CD8-positive, alpha-beta memory T cell (primary cell): Measurements from ENCODE around the gene ZNF469. TPM values are rescaled to one million over a fixed set of nuclear protein-coding genes. Genes with fewer than 3 reads are reported as not detected.
"Not testable (repeated sequence)": the region's sequence is repeated elsewhere in the genome, so short reads cannot be mapped to it uniquely, and the experiment has no call there.

Source experiments
- CTCF ChIA-PET: fragments of 350-600 bp; sonication (Branson Sonifier 250); formaldehyde crosslinking; loops from one replicate; lab custom pipeline; 2021; ENCODE audit warnings: antibody characterized with exemption; lab: Charles Lee
- POLR2A ChIA-PET: fragments of 350-600 bp; sonication (Branson Sonifier 250); formaldehyde crosslinking; loops from one replicate; lab custom pipeline; 2021; ENCODE audit warnings: antibody characterized with exemption; lab: Charles Lee
- DNase-seq, 5 donors: peaks; one replicate each; pipeline versions ENCODE4 v3.0.0 to v3.0.0-alpha.2; 2020 to 2022; ENCODE audit warnings: mixed read lengths in 1 of 5
- H3K27ac ChIP-seq: one replicate; pipeline ENCODE4 v1.7.0; 2013; ENCODE audit warnings: low read depth, mild to moderate bottlenecking, low read length, moderate library complexity
- H3K27me3 ChIP-seq: 2 replicates; pipeline ENCODE4 v1.7.0; 2013; ENCODE audit warnings: low read length, mild to moderate bottlenecking; ENCODE audit not compliant: insufficient read depth, poor library complexity, severe bottlenecking
- H3K36me3 ChIP-seq: 2 replicates; pipeline ENCODE4 v1.7.0; 2013; ENCODE audit warnings: mild to moderate bottlenecking, low read length, moderate library complexity; ENCODE audit not compliant: insufficient read depth
- H3K4me1 ChIP-seq: 2 replicates; pipeline ENCODE4 v1.7.0; 2013; ENCODE audit warnings: mild to moderate bottlenecking, low read length, moderate library complexity; ENCODE audit not compliant: insufficient read depth
- H3K4me3 ChIP-seq: 2 replicates; pipeline ENCODE4 v1.7.0; 2013; ENCODE audit warnings: mild to moderate bottlenecking, low read length
- H3K9me3 ChIP-seq: 2 replicates; pipeline ENCODE4 v1.7.0; 2013; ENCODE audit warnings: mild to moderate bottlenecking, low read length
- H3K27ac Mint-ChIP-seq, 8 donors: one replicate each; pipeline ENCODE4 v1.8.0; 2020 to 2021; ENCODE audit warnings: mixed read lengths in 8 of 8, mild to moderate bottlenecking in 6 of 8, inconsistent platforms in 3 of 8, moderate library complexity in 3 of 8
- H3K27me3 Mint-ChIP-seq, 2 donors: one replicate each; pipeline ENCODE4 v1.8.0; 2020 to 2021; ENCODE audit warnings: mixed read lengths in 2 of 2, mild to moderate bottlenecking in 1 of 2, moderate library complexity in 1 of 2
- H3K36me3 Mint-ChIP-seq, 3 donors: one replicate each; pipeline ENCODE4 v1.8.0; 2020 to 2021; ENCODE audit warnings: mixed read lengths in 3 of 3, inconsistent platforms in 1 of 3, mild to moderate bottlenecking in 1 of 3
- H3K4me1 Mint-ChIP-seq, 3 donors: one replicate each; pipeline ENCODE4 v1.8.0; 2020 to 2021; ENCODE audit warnings: mixed read lengths in 3 of 3, inconsistent platforms in 1 of 3, mild to moderate bottlenecking in 1 of 3
- H3K4me3 Mint-ChIP-seq, 7 donors: one replicate each; pipeline ENCODE4 v1.8.0; 2020 to 2021; ENCODE audit warnings: mixed read lengths in 7 of 7, mild to moderate bottlenecking in 6 of 7, moderate library complexity in 4 of 7, inconsistent platforms in 2 of 7
- H3K9me3 Mint-ChIP-seq, 5 donors: one replicate each; pipeline ENCODE4 v1.8.0; 2020 to 2022; ENCODE audit warnings: mixed read lengths in 5 of 5, mild to moderate bottlenecking in 3 of 5, moderate library complexity in 2 of 5, inconsistent platforms in 1 of 5
- polyA plus RNA-seq: library from polyadenylated mRNA; unstranded; fragments of 300-500 nt; fragmentation: Illumina TruSeq; gene quantifications from one replicate; pipeline ENCODE4 v1.2.3, GENCODE V29; 2021
- total RNA-seq, 2 experiments: library from RNA; stranded (reverse); gene quantifications; one replicate each; pipeline ENCODE4 v1.2.3, GENCODE V29; 2021

The ZNF469 gene
- total and polyA plus RNA-seq, 3 experiments from 2014 or later: 0.23 to 1.7 (median 1.5) TPM

GRCh38 chr16:88407807-88408206 lies 25.0 kb downstream of the ZNF469 start:
- DNase-seq: no peak
- H3K9me3 Mint-ChIP-seq: no peaks in the 10 kb centered on the region

GRCh38 chr16:88408561-88409142 lies 25.9 kb downstream of the ZNF469 start:
- Histone ChIP-seq H3K27me3 (no peaks in the 10 kb centered on the region), H3K4me1 (peaks cover 4% of the 10 kb centered on the region), H3K9me3 (no peaks in the 10 kb centered on the region), H3K36me3 (no peaks in the 10 kb centered on the region), H3K4me3 (no peak overlapping the region), H3K27ac (no peak overlapping the region)
- no peak for DNase-seq
- Mint-ChIP-seq H3K36me3 (no peaks in the 10 kb centered on the region), H3K9me3 (no peaks in the 10 kb centered on the region), H3K4me3 (no peak overlapping the region), H3K27me3 (peaks cover 0 to 2% of the 10 kb centered on the region in 2 donors), H3K27ac (no peak overlapping the region), H3K4me1 (peaks cover 4 to 7% (median 4%) of the 10 kb centered on the region in 3 donors)
- ChIA-PET CTCF (no interaction called here), POLR2A (no interaction called here)

More at GRCh38 chr16:88407807-88408206, 25.0 kb downstream of the ZNF469 start:
- CTCF ChIA-PET: no interaction called here
- no peak overlapping the region for H3K27ac Mint-ChIP-seq
- H3K4me3 Mint-ChIP-seq: no peak overlapping the region
- no peaks in the 10 kb centered on the region for H3K36me3 ChIP-seq
- peaks cover 4 to 7% (median 4%) of the 10 kb centered on the region in 3 donors for H3K4me1 Mint-ChIP-seq
- no peaks in the 10 kb centered on the region for H3K36me3 Mint-ChIP-seq
- H3K9me3 ChIP-seq: no peaks in the 10 kb centered on the region
- no peak overlapping the region for H3K27ac ChIP-seq
- peaks cover 4% of the 10 kb centered on the region for H3K4me1 ChIP-seq
- H3K27me3 ChIP-seq: no peaks in the 10 kb centered on the region
- POLR2A ChIA-PET: no interaction called here
- peaks cover 0 to 2% of the 10 kb centered on the region in 2 donors for H3K27me3 Mint-ChIP-seq
- no peak overlapping the region for H3K4me3 ChIP-seq

GRCh38 chr16:88409296-88410065 lies 26.7 kb downstream of the ZNF469 start:
- Histone ChIP-seq H3K4me1 (peaks cover 4% of the 10 kb centered on the region), H3K27me3 (no peaks in the 10 kb centered on the region), H3K27ac (no peak overlapping the region), H3K4me3 (no peak overlapping the region), H3K9me3 (no peaks in the 10 kb centered on the region), H3K36me3 (no peaks in the 10 kb centered on the region)
- no peaks in the 10 kb centered on the region for H3K36me3 Mint-ChIP-seq
- ChIA-PET POLR2A (no interaction called here), CTCF (no interaction called here)
- H3K4me1 Mint-ChIP-seq: peaks cover 4 to 7% (median 4%) of the 10 kb centered on the region in 3 donors
- peak overlapping the region in 1 of 8 donors; percentile 38 for H3K27ac Mint-ChIP-seq
- no peak for DNase-seq
- no peaks in the 10 kb centered on the region for H3K9me3 Mint-ChIP-seq
- peaks cover 0 to 2% of the 10 kb centered on the region in 2 donors for H3K27me3 Mint-ChIP-seq
- H3K4me3 Mint-ChIP-seq: no peak overlapping the region

- H3K4me3 ChIP-seq, H3K4me1 Mint-ChIP-seq, H3K9me3 Mint-ChIP-seq, H3K9me3 ChIP-seq, H3K27me3 ChIP-seq, H3K36me3 Mint-ChIP-seq, DNase-seq, CTCF ChIA-PET, H3K4me1 ChIP-seq, H3K27ac ChIP-seq, H3K27me3 Mint-ChIP-seq, POLR2A ChIA-PET, H3K36me3 ChIP-seq: not testable (repeated sequence)
- H3K4me3 Mint-ChIP-seq: peak overlapping the region in 1 of 7 donors; percentile 54
- H3K27ac Mint-ChIP-seq: peak overlapping the region in 1 of 8 donors; percentile 50
These were observed 27.7 kb downstream of the ZNF469 start for GRCh38 chr16:88410297-88410968.

GRCh38 chr16:88411951-88412576 lies 29.3 kb downstream of the ZNF469 start:
- Histone ChIP-seq H3K27me3 (no peaks in the 10 kb centered on the region), H3K4me3 (no peak overlapping the region), H3K27ac (no peak overlapping the region), H3K4me1 (peaks cover 4% of the 10 kb centered on the region), H3K9me3 (no peaks in the 10 kb centered on the region), H3K36me3 (no peaks in the 10 kb centered on the region)
- Mint-ChIP-seq H3K4me3 (no peak overlapping the region), H3K27ac (no peak overlapping the region), H3K4me1 (peaks cover 4 to 7% (median 4%) of the 10 kb centered on the region in 3 donors), H3K27me3 (peaks cover 2 to 3% of the 10 kb centered on the region in 2 donors), H3K9me3 (no peaks in the 10 kb centered on the region), H3K36me3 (no peaks in the 10 kb centered on the region)
- ChIA-PET CTCF (no interaction called here), POLR2A (no interaction called here)
- no peak for DNase-seq

GRCh38 chr16:88412766-88413165 lies 30.0 kb downstream of the ZNF469 start:
- H3K27ac Mint-ChIP-seq: no peak overlapping the region
- H3K27ac ChIP-seq: no peak overlapping the region
- peaks cover 2% of the 10 kb centered on the region for H3K4me1 ChIP-seq
- DNase-seq: no peak
- ChIA-PET POLR2A (no interaction called here), CTCF (no interaction called here)
- no peaks in the 10 kb centered on the region for H3K27me3 ChIP-seq
- H3K9me3 ChIP-seq: no peaks in the 10 kb centered on the region
- H3K27me3 Mint-ChIP-seq: peaks cover 2 to 3% of the 10 kb centered on the region in 2 donors
- no peaks in the 10 kb centered on the region for H3K36me3 ChIP-seq
- H3K36me3 Mint-ChIP-seq: no peaks in the 10 kb centered on the region
- no peaks in the 10 kb centered on the region for H3K9me3 Mint-ChIP-seq
- peaks cover 2 to 4% (median 4%) of the 10 kb centered on the region in 3 donors for H3K4me1 Mint-ChIP-seq
- H3K4me3 Mint-ChIP-seq: no peak overlapping the region
- H3K4me3 ChIP-seq: no peak overlapping the region

- no peak overlapping the region for H3K27ac ChIP-seq
- no peaks in the 10 kb centered on the region for H3K36me3 ChIP-seq
- H3K4me3 ChIP-seq: no peak overlapping the region
- no peaks in the 10 kb centered on the region for H3K36me3 Mint-ChIP-seq
- H3K27me3 ChIP-seq: no peaks in the 10 kb centered on the region
- H3K9me3 ChIP-seq: no peaks in the 10 kb centered on the region
- no peaks in the 10 kb centered on the region for H3K4me1 Mint-ChIP-seq
- no peak overlapping the region for H3K27ac Mint-ChIP-seq
- no peak for DNase-seq
- ChIA-PET CTCF (no interaction called here), POLR2A (no interaction called here)
- no peaks in the 10 kb centered on the region for H3K4me1 ChIP-seq
- H3K27me3 Mint-ChIP-seq: peaks cover under 1 to 3% of the 10 kb centered on the region in 2 donors
- H3K4me3 Mint-ChIP-seq: no peak overlapping the region
- no peaks in the 10 kb centered on the region for H3K9me3 Mint-ChIP-seq
These were observed 30.5 kb downstream of the ZNF469 start for GRCh38 chr16:88413231-88413630.

GRCh38 chr16:88413631-88414030 lies 30.9 kb downstream of the ZNF469 start:
- Histone ChIP-seq H3K27me3 (no peaks in the 10 kb centered on the region), H3K36me3 (no peaks in the 10 kb centered on the region), H3K4me3 (no peak overlapping the region), H3K4me1 (no peaks in the 10 kb centered on the region), H3K9me3 (no peaks in the 10 kb centered on the region), H3K27ac (no peak overlapping the region)
- Mint-ChIP-seq H3K36me3 (no peaks in the 10 kb centered on the region), H3K27me3 (peaks cover 0 to 5% of the 10 kb centered on the region in 2 donors), H3K4me3 (no peak overlapping the region), H3K9me3 (no peaks in the 10 kb centered on the region), H3K4me1 (no peaks in the 10 kb centered on the region), H3K27ac (no peak overlapping the region)
- POLR2A ChIA-PET: no interaction called here
- DNase-seq: no peak
- CTCF ChIA-PET: no interaction called here
